Jurkat, Clone E6-1 (cell line): ENCODE measurements around the gene RAD51D.
A peak's percentile ranks its signal among the peaks of the same experiment; 100 is the strongest.

Experiments used
- DNase-seq: peaks from one replicate; pipeline ENCODE4 v3.0.0-alpha.2; 2011; ENCODE audit warnings: low read depth, low spot score
- H3K4me3 ChIP-seq: 2 replicates; pipeline ENCODE4 v1.5.1; 2011; ENCODE audit warnings: mild to moderate bottlenecking, low read length, control low read depth, moderate library complexity

The RAD51D gene

DNA sequence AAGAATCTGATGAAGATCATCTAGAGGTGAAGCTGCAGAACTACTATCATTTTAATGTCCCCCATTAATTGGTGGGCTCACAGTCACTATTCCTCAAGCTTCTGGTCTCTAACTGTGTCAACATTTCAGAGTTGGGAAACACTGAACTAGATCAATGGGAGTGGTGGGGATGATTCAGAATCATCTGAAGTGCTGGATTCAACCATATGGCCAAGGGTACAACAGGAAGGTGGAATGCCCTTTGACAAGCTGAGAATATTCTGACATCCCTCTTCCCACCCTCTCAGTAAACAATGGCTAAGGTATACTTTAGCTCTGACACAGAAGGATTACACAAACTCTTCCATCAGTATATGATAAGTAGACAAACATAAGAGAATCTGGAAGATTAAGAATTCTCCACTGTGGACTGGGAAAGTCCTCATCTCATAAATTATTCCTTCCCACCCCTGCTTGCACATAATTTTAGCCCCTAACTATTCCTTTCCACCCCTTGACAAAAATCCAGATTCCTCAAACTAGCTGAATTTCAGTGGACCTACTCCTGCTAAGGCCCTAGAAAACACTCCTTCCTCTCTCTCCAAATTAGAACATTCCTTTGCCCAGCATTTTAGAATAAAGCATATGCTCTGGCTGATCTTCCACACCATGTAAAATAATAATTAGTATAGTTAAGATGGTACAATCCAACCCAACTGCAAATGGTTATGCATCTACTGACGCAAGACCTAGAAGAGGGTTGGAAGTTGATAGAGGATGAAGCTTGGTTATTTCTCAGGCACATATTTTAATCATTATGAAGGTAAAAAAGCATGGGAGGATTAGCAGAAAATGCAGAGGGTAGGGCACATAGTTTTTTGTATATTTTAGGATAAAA lies 39.9 kb downstream of the RAD51D start:
- H3K4me3 ChIP-seq: no peak overlapping the region
- DNase-seq: no peak

DNA sequence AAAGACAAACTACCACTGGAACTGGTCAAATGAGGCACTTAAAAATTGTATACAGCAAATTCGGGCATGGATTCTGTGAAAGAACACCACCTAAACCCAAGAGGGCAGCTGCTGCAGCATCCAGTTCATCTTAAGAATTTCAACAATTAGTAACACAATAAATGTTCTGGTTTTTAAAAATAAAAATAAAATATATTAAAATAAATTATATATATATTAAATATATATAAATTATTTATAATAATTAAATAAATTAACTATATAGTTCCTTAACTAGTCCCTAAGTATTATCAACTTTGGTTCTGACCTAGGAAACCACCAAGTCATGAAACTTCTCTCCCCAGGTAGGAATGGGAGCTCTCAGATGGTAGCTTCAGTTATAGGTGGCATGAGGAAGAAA lies 42.8 kb downstream of the RAD51D start:
- no peak overlapping the region for H3K4me3 ChIP-seq

DNA sequence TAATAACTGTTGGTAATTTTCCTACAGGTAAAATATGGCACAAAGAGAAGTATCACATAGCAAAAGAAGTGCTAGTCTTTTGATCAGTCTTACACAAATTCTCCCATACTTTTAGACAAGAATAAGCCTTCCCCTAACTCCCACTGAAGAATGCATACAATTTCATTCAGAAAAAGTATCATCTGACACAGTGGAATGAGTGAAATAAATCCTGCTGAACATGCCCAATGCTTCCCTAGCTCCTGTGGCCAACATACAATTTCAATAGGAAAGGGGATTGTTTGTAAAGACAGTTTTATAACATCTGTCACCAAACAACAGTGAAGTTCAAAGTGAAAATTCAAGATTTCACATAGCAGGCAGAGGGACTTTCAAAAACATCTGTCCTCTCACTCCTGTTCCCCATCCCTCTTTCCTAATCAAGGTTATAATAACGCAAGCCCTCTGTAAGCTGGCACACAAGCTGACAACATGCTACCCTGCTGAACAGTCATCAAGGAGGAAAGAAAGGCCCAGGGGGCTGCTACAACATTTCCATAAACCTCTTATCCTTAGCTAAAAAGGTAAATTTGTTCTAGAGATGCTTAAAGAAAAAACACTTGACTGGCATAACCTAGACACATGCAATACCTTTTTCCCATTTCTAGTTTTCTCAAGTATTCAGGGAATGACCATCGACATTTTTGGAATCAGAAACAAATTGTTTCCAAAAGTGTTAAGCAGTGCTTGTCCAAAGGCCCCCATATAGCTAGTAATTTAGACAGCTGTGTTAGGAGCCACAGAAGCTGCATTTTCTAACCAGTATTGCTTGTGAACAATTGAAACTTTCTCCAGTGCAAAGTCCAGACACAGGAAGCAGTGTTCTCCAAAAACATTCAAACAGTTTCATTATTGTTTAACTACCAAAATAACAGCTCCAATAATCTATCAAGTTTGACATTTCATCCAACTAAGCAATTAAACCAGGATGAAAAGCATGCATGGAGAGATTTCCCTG lies 44.7 kb downstream of the RAD51D start:
- no peak for DNase-seq
- no peak overlapping the region for H3K4me3 ChIP-seq

More for the DNA sequence above, 42.8 kb downstream of the RAD51D start:
- no peak for DNase-seq

DNA sequence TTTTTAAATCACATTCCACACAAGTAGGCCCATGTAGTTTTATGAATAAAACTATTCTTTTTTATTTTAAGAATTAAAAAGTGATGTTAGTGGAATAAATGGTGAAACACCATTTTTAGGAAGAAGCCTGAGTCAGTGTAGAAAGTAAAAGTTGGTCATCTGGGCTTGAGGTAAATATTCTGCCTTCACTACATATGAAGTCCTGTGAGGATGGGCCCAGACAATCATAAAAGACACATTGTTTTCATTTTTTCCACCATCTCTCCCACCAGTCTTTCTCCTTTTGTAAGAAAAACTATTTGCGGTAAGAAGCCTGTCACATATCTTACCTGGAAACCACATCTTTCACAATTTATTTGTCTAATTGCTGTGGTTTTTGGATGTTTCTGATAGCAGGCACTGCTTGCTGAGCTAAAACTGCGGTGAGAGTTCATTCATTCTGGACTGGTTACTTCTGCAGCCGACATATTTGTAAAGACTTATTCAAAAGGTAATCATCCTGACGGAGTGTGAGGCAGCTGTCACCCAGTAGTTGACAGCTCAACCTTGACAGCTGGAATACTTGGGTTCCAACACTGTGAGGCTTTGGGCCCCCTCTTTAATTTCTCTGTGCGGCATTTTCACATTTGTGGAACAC lies 45.6 kb downstream of the RAD51D start:
- H3K4me3 ChIP-seq: no peak overlapping the region
- no peak for DNase-seq

DNA sequence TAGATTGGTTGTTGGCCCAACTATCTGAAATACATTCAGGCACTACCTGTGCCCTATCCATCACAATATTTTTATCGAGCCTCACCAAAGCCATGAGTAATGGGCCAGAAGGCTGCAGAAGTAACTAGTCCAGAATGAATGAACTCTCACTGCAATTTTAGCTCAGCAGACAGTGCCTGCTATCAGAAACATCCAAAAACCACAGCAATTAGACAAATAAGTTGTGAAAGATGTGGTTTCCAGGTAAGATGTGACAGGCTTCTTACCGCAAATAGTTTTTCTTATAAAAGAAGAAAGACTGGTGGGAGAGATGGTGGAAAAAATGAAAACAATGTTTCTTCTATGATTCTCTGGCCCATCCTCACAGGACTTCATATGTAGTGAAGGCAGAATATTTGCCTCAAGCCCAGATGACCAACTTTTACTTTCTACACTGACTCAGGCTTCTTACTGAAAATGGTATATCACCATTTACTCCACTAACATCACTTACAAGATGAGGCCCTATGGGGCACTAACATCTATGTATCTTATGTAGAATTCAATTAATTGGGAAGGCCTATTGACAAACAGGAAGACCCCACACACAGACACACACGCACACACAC lies 46.4 kb downstream of the RAD51D start:
- no peak overlapping the region for H3K4me3 ChIP-seq
- no peak for DNase-seq

DNA sequence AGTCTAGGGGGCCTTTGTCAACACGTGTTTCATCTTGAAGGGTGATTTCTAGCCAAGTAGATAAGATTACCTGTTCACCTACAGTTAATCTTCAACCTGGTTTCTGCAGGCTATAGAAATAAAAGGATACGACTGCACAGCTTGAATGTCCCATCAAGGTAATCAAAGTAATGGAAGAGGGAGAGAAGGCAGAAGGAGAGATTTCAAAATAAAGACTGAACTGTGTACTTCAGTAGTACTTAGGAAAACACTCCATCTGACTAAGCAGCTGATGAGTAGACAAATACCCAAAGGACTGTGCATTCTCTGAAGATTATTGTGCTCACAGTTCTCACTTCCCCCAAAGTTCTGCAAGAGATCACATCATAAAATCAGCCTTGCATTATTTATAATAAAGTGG lies 50.3 kb downstream of the RAD51D start:
- no peak overlapping the region for H3K4me3 ChIP-seq
- no peak for DNase-seq

DNA sequence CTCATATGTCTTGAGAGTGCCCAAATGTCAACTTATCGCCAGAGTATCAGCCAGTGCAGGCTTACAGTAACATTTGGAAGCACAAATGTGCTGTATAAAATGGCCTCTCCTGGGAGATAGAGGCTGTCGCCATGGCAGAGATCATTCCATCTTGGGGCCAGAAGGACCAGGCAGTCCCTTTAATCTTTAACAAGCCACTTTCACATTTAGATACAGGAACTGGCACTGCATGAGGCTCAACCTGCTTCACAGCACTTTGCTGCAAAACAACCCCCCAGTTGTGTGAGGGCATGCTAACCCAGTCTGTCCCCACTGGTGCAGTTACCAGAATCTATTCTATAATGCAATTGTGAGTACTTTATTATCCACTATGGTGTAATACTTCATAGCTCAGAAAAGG lies 51.4 kb downstream of the RAD51D start:
- DNase-seq: no peak
- H3K4me3 ChIP-seq: no peak overlapping the region

DNA sequence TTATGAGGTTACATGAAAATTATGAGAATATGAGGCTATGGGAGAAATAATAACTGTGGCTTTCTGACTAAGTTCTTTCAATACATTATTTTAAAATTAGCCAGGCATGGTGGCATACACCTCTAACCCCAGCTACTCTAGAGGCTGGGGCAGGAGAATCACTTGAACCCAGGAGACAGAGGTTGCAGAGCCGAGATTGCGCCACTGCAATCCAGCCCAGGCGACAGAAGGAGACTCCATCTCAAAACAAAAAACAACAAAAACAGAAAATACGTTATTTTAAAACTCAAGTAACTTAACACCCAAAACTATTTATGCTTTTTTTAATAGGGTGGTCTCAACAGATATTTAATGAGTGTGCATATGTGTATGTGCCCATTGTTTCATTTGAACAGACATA lies 53.8 kb downstream of the RAD51D start:
- DNase-seq: no peak
- no peak overlapping the region for H3K4me3 ChIP-seq

DNA sequence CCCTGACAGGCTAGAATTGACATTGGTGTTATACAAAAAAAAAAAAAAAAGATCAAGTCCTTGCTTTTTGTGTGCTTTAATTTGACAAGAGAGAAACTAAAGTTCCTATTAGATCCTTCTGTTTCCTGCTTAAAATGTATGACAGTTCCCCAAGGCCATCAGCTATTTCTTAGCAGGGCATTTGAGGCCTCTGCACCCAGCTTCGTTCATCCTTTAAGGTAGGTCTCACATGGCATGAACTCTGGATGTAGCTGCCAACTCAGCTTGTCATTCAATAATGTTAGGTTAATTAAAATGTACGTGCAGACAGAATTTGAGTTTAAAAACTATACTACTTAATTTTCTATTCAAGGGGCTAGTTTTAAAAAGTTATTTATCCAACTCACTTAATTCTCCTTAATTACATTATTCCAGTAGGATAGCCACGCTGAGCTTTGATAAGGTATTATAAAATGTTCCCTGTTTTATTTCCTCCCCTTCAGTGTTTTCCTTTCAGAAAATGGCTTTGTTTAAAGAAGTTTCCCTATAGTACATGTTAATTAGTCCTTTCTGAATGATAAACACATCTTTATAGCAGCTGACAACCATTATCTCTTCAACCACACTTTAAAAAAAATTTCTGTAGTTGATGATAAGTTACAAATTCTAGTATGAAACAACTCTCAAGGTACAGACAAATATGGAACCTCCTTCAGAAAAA lies 55.0 kb downstream of the RAD51D start:
- no peak overlapping the region for H3K4me3 ChIP-seq
- DNase-seq: no peak

DNA sequence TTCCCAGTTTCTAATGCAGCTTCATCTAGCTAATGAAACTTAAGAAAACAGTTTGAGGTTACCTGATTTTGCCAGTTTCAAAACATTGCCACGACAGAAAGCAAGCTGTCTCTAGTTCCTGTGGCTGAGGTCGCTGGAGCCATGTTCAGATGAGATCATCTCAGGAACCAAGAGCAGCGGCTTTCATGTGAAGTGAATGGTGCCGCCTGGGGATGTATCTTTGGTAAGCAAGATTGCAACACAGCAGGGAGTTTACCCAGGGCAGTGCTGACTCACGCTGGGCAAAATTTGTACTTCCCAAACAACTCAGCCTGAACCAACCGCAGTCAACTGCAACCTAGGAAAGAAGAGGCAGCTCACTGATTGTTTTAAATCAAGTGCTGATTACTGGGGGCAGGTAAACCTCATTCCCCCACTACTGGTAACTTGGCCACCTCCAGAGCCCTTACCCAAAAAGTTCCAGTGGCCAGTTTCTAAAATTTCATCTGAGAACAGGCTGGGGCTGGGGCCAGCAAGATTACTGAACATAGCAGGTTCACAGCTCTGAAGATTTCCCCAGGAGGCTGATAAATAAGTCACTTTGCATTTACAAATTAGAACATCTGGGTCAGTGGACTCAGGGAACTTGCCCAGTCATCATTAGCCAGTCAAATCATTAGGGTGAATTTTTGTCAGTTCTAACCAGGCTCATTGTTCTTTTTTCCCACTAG lies 56.0 kb downstream of the RAD51D start, which contains the start of gene RFFL:
RFFL (minus strand) TSS at position 194 of the 710 bp plus-strand sequence. CDS start 37,154 bp downstream, outside the sequence.
- DNase-seq: peak; percentile 91
- peak within 1 kb of the TSS; percentile 17 for H3K4me3 ChIP-seq

DNA sequence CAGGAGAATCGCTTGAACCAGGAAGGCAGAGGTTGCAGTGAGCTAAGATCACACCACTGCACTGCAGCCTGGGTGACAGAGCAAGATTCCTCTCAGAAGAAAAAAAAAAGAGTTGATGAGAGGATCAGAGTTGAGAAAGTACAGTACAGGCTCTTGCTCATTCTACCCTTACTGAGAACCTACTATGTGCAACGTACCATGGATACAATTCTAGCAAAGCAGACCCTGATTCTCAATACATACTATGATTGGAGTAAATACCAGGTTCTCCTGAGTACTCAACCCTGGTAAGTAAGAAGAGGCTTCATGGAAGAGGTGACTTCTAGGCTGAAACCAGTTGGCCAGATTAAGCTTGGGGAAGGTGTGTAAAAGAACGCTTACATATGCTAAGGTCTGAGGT lies 57.4 kb downstream of the RAD51D start:
- no peak for DNase-seq
- no peak overlapping the region for H3K4me3 ChIP-seq

DNA sequence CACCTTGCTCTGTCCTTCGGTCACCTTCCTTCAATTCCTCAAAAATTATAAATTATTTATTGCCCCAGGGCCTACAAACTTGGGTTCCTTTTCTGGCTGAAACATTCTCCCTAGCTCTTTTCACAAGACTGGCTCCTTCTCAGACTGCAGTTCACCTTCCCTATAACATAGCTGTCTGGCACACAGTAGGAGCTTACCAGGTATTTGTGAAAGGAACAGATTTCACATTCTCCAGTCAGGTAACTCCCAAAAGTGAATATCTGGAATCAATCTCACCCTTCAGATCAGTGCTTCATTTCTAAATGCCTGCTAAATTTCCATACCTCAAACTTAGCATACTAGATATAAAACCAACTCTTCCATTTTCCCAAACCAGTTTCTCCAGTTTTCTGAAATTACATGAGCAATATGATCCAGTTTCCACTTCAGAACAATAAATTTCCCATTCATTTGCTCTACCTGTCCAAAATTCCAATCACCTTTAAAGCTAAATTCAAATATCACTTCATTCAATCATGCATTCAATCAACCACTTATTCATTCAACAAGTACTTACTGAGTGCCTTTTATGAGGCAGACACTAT lies 62.2 kb downstream of the RAD51D start:
- H3K4me3 ChIP-seq: no peak overlapping the region
- no peak for DNase-seq

DNA sequence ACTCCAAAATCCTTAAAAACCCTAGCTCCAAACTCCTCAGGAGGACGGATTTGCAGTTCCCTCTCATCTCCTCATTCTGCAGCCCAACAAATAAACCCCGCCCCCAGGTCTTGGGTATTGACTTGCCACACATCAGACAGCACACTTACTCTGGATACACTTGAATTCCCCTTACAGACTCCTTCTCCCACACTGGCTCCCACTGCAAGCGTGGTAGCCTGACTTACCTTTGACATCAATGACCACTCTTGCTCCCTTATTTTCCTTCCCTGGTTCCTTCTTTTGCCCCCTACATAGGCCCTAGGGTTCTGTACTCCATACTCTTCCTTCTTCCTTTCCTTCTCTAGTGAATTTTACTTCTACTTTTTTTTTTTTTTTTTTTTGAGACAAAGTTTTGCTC lies 63.6 kb downstream of the RAD51D start:
- no peak overlapping the region for H3K4me3 ChIP-seq
- DNase-seq: no peak

DNA sequence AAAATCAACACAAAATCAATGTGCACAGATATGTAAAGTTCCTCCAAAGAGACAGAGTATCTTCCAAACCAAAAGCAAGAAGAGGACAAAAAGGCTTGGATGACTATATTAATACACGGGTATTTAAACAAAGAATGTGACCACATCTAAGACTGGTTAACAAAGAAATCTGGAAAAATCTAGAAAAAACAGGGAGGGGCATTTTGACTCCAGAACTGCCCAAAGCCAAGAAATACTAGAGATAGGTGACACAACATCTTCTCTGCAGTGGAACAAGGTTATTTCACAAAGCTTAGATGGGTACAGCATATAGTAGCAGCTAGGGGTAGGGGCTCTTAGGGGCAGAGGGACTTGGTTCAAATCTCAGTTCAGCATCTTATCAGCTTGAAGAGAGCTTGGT lies 66.5 kb downstream of the RAD51D start:
- no peak overlapping the region for H3K4me3 ChIP-seq
- DNase-seq: no peak

DNA sequence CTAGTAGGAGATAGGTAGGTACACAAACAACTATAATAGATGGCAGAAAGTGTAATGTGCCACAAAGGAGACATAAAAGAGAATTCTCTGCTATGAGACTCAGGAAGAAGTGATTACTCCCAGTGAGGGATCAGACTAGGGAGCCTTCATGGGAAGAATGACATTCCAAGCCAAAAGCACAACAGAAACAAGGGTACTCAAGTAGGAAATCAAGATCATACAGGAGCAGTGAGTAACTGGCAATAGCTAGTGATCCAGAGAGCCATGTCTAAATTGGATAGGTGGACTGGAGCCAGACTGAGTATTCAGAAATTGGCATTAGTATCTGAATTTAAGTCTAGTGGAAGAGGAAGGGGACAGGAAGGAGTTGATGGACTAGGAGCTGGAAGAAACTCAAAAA lies 66.9 kb downstream of the RAD51D start:
- no peak for DNase-seq
- H3K4me3 ChIP-seq: no peak overlapping the region

DNA sequence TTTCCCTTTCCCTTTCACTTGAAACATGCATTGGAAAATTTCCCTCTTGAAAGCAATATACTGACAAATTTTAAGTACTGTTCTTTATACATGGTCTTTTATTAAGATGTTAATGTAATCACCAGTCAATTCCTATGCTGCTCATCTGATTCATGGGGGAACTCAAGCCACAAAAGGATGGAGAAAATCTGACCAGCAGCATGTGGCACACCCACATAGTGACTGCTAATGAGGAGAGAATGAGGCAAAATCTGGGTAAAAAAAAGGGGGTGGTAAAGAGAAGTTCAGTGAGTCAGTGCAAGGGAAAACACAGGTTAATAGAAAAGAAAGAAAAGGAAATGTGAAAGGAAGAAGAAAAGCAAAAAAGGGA lies 67.4 kb downstream of the RAD51D start:
- H3K4me3 ChIP-seq: no peak overlapping the region
- DNase-seq: no peak

DNA sequence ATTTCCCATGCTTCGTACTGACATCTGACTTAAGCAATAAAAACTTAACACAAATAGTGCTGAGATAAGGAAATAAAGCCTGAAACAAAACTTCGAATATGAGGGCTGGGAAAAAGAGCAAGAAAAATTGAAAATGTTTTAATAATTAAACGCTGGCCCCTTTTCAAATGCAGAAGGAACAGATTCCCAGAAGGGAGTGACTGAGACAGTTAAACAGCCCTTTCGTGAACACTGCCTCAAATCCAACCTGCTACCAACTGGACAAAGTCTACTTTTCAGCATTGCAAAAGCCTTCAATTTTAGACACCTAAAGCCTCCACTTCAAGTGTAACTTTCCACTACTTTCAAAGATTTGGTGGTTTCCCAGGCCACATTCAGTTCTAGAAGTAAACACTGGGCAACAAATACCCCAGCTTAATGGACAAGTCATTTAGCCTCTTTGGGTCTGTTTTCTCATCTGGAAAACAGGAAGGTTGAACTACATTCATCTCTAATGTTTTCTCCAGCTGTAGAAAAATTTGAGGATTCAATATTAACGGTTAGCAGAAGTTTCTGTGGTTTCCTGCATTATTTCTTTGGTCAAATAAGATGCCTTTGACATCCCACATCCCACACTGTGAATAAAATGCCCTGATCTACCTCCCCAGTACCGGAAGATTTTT lies 68.0 kb downstream of the RAD51D start:
- no peak for DNase-seq

More for the DNA sequence above, 68.0 kb downstream of the RAD51D start:
- H3K4me3 ChIP-seq: peak overlapping the region; percentile 26
